Measurements from ENCODE around the gene CHRNA4. TPM values are rescaled to one million over a fixed set of nuclear protein-coding genes. Genes with fewer than 3 reads are reported as not detected.

The CHRNA4 gene
- total and polyA plus RNA-seq, 2 of the 13 experiments (the other 11 are each of a cell fraction or from before 2014, with no cell fraction given): not detected

GRCh38 chr20:63376283-63377250, 15.4 kb upstream of the CHRNA4 start:
- H3K4me3 ChIP-seq (replicated peaks in 1 of 3; ENCODE audit: insufficient read depth in 1 of 3, low read depth in 2 of 3, low read length in 3 of 3): no peak overlapping the region
- in situ Hi-C loops (cut with HindIII; ENCODE audit: extremely low pct_ligation_motif_present, low pct_unique_long_range_greater_than_20kb) (no loop called here), intact Hi-C loops (cut with micrococcal nuclease; ENCODE audit: unreplicated experiment) (no loop called here)
- H3K9me3 ChIP-seq (ENCODE audit: low read length): no peaks in the 10 kb centered on the region
- H4K20me1 ChIP-seq (ENCODE audit: insufficient read depth, low read length): peaks cover 4% of the 10 kb centered on the region; the same call in 1 of the 2 replicates
- BruUV-seq (replicated peaks): no TSS peak
- peaks cover 39% of the 10 kb centered on the region for H3K4me1 ChIP-seq (ENCODE audit: insufficient read depth, low read length)
- H3K9ac ChIP-seq (ENCODE audit: insufficient read depth, low read depth, low read length): no peak overlapping the region
- no peak for DNase-seq (ENCODE audit: low spot score)
- H3K4me2 ChIP-seq (ENCODE audit: low read depth, low read length): 0 out of 2 replicates have a peak overlapping the region, but pooled peaks have one; percentile 12
- no peak for FAIRE-seq
- peak; percentile 39 for ATAC-seq
- H2AFZ ChIP-seq (ENCODE audit: low read length): no peak overlapping the region
- H3K36me3 ChIP-seq (replicated peaks in 1 of 2; ENCODE audit: control insufficient read depth in 1 of 2, insufficient read depth in 2 of 2, low read length in 2 of 2): no peaks in the 10 kb centered on the region
- ChIA-PET CTCF (ENCODE audit: low intra/inter-chr PET ratio, low total read pairs) (interaction anchor here (3.9 kb wide), 1 partner anchor 66 kb away, joined by 18 read pairs; no protein-coding TSS in a partner anchor), POLR2A (interaction anchor here (1.8 kb wide), 2 partner anchors 13 to 67 kb away, joined by 4 to 7 read pairs; no protein-coding TSS in a partner anchor)
- H3K79me2 ChIP-seq (ENCODE audit: insufficient read depth, low read length): no peaks in the 10 kb centered on the region
- 30% methylated on average over 25 of the region's 31 CpGs for WGBS (ENCODE audit: low lambda C conversion rate)
- no peak overlapping the region for H3K27ac ChIP-seq (ENCODE audit: extremely low read length, insufficient read depth, low read length)
- H3K27me3 ChIP-seq (ENCODE audit: control insufficient read depth in 1 of 2, insufficient read depth in 2 of 2, low read length in 2 of 2): peaks cover 9 to 45% of the 10 kb centered on the region in 2 experiments; a peak in 4 of 5 replicates
- TF ChIP-seq MLX (CRISPR knock-in tag; IDR thresholded peaks at IDR 0.05): no peak
- no peak for TF ChIP-seq ZFYVE20 (CRISPR knock-in tag; IDR thresholded peaks at IDR 0.05; ENCODE audit: borderline replicate concordance, low read depth)
- no peak for TF ChIP-seq POLR2AphosphoS5 (IDR thresholded peaks at IDR 0.05; ENCODE audit: low read depth, low read length)
- no peak for TF ChIP-seq TP53 (CRISPR knock-in tag; conservative IDR thresholded peaks at IDR 0.05)
- peak; percentile 7; the same call in 1 of the 2 replicates for TF ChIP-seq PHF21A (CRISPR knock-in tag; IDR thresholded peaks at IDR 0.05)
- 0 out of 2 replicates have a peak, but pooled peaks have one; percentile 57 for TF ChIP-seq BORCS8-MEF2B (CRISPR knock-in tag; IDR thresholded peaks at IDR 0.05)
- TF ChIP-seq ZNF850 (CRISPR knock-in tag; conservative IDR thresholded peaks at IDR 0.05): no peak
- no peak for TF ChIP-seq ZBTB4 (CRISPR knock-in tag; IDR thresholded peaks at IDR 0.05; ENCODE audit: borderline replicate concordance)
- no peak for TF ChIP-seq ZNF367 (CRISPR knock-in tag; IDR thresholded peaks at IDR 0.05; ENCODE audit: borderline replicate concordance)
- no peak for TF ChIP-seq HNF1B (CRISPR knock-in tag; IDR thresholded peaks at IDR 0.05)
- no peak for TF ChIP-seq ZNF7 (CRISPR knock-in tag; IDR thresholded peaks at IDR 0.05)
- no peak for TF ChIP-seq ZNF546 (CRISPR knock-in tag; conservative IDR thresholded peaks at IDR 0.05)
- TF ChIP-seq ZFY (CRISPR knock-in tag; IDR thresholded peaks at IDR 0.05): 0 out of 2 replicates have a peak, but pooled peaks have one; percentile 1
- no peak for TF ChIP-seq ZMAT5 (CRISPR knock-in tag; IDR thresholded peaks at IDR 0.05; ENCODE audit: borderline replicate concordance, low read depth)
- no peak for TF ChIP-seq CBFB (CRISPR knock-in tag; IDR thresholded peaks at IDR 0.05)
